ENCODE data around the gene RNF31. TPM values are rescaled to one million over a fixed set of nuclear protein-coding genes. Genes with fewer than 3 reads are reported as not detected.

RNF31 gene
- total RNA-seq, 1 donor from 2014 or later = 95.6 TPM

GRCh38 chr14:24182110-24182882 is 35.0 kb downstream of the RNF31 start:
- H3K4me1 Mint-ChIP-seq = peaks cover 9% of the 10 kb centered on the region
- no peaks in the 10 kb centered on the region for H3K9me3 Mint-ChIP-seq
- H3K36me3 Mint-ChIP-seq (ENCODE audit: low read depth) = peaks cover 68% of the 10 kb centered on the region
- intact Hi-C loops (cut with micrococcal nuclease) = no loop called here
- no peak overlapping the region for H3K4me3 Mint-ChIP-seq
- DNase-seq = no peak
- H3K27ac Mint-ChIP-seq = peak overlapping the region; percentile 52
- H3K27me3 Mint-ChIP-seq = no peaks in the 10 kb centered on the region

GRCh38 chr14:24183014-24183481 is 35.8 kb downstream of the RNF31 start:
- no peak overlapping the region for H3K4me3 Mint-ChIP-seq
- no peak overlapping the region for H3K27ac Mint-ChIP-seq
- peaks cover 67% of the 10 kb centered on the region for H3K36me3 Mint-ChIP-seq (ENCODE audit: low read depth)
- intact Hi-C loops (cut with micrococcal nuclease) = no loop called here
- no peaks in the 10 kb centered on the region for H3K27me3 Mint-ChIP-seq
- no peak for DNase-seq
- H3K9me3 Mint-ChIP-seq = no peaks in the 10 kb centered on the region
- peaks cover 15% of the 10 kb centered on the region for H3K4me1 Mint-ChIP-seq

GRCh38 chr14:24184104-24184970 is 37.0 kb downstream of the RNF31 start:
- H3K9me3 Mint-ChIP-seq = no peaks in the 10 kb centered on the region
- peaks cover 16% of the 10 kb centered on the region for H3K4me1 Mint-ChIP-seq
- H3K27ac Mint-ChIP-seq = no peak overlapping the region
- peaks cover 58% of the 10 kb centered on the region for H3K36me3 Mint-ChIP-seq (ENCODE audit: low read depth)
- no peaks in the 10 kb centered on the region for H3K27me3 Mint-ChIP-seq
- DNase-seq = peak; percentile 61
- no peak overlapping the region for H3K4me3 Mint-ChIP-seq
- intact Hi-C loops (cut with micrococcal nuclease) = no loop called here

GRCh38 chr14:24185026-24185425 is 37.7 kb downstream of the RNF31 start:
- Mint-ChIP-seq H3K27me3 (no peaks in the 10 kb centered on the region), H3K4me1 (peaks cover 19% of the 10 kb centered on the region), H3K27ac (no peak overlapping the region), H3K4me3 (no peak overlapping the region), H3K9me3 (no peaks in the 10 kb centered on the region), H3K36me3 (ENCODE audit: low read depth) (peaks cover 57% of the 10 kb centered on the region)
- no peak for DNase-seq
- intact Hi-C loops (cut with micrococcal nuclease) = no loop called here

GRCh38 chr14:24185741-24186140 is 38.4 kb downstream of the RNF31 start:
- no peak overlapping the region for H3K27ac Mint-ChIP-seq
- H3K36me3 Mint-ChIP-seq (ENCODE audit: low read depth) = peaks cover 56% of the 10 kb centered on the region
- no peaks in the 10 kb centered on the region for H3K27me3 Mint-ChIP-seq
- H3K4me1 Mint-ChIP-seq = peaks cover 19% of the 10 kb centered on the region
- intact Hi-C loops (cut with micrococcal nuclease) = no loop called here
- DNase-seq = no peak
- no peaks in the 10 kb centered on the region for H3K9me3 Mint-ChIP-seq
- H3K4me3 Mint-ChIP-seq = no peak overlapping the region

- peak overlapping the region; percentile 92 for H3K4me3 Mint-ChIP-seq
- peaks cover 22% of the 10 kb centered on the region for H3K4me1 Mint-ChIP-seq
- no peaks in the 10 kb centered on the region for H3K9me3 Mint-ChIP-seq
- peak; percentile 60 for DNase-seq
- intact Hi-C loops (cut with micrococcal nuclease) = no loop called here
- no peaks in the 10 kb centered on the region for H3K27me3 Mint-ChIP-seq
- H3K27ac Mint-ChIP-seq = peak overlapping the region; percentile 66
- peaks cover 57% of the 10 kb centered on the region for H3K36me3 Mint-ChIP-seq (ENCODE audit: low read depth)
These were observed 39.7 kb downstream of the RNF31 start for GRCh38 chr14:24186831-24187538.

GRCh38 chr14:24187539-24187915 is 40.2 kb downstream of the RNF31 start:
- Mint-ChIP-seq H3K36me3 (ENCODE audit: low read depth) (peaks cover 57% of the 10 kb centered on the region), H3K27me3 (no peaks in the 10 kb centered on the region), H3K9me3 (no peaks in the 10 kb centered on the region), H3K4me3 (peak overlapping the region; percentile 92), H3K4me1 (peaks cover 27% of the 10 kb centered on the region), H3K27ac (peak overlapping the region; percentile 93)
- no peak for DNase-seq
- intact Hi-C loops (cut with micrococcal nuclease) = no loop called here

GRCh38 chr14:24188251-24189058 is 41.2 kb downstream of the RNF31 start, which contains the start of gene IPO4:
TSS of gene IPO4 (minus strand) at chr14:24188816. CDS start at chr14:24188787, 29 bp downstream.
- Mint-ChIP-seq H3K9me3 (no peaks in the 10 kb centered on the region), H3K4me1 (peaks cover 33% of the 10 kb centered on the region), H3K36me3 (ENCODE audit: low read depth) (peaks cover 56% of the 10 kb centered on the region), H3K4me3 (peak within 1 kb of the TSS; percentile 92), H3K27me3 (no peaks in the 10 kb centered on the region), H3K27ac (peak within 1 kb of the TSS; percentile 93)
- intact Hi-C loops (cut with micrococcal nuclease) = loop anchor here (1.0 to 2.0 kb wide), 4 partner anchors 27 to 54 kb away; partner anchors contain the start of genes GMPR2, IRF9, NEDD8 and PSME2
- DNase-seq = peak; percentile 98

GRCh38 chr14:24189059-24189375 is 41.7 kb downstream of the RNF31 start:
- peak overlapping the region; percentile 93 for H3K27ac Mint-ChIP-seq
- H3K36me3 Mint-ChIP-seq (ENCODE audit: low read depth) = peaks cover 54% of the 10 kb centered on the region
- no peak for DNase-seq
- H3K27me3 Mint-ChIP-seq = no peaks in the 10 kb centered on the region
- peak overlapping the region; percentile 92 for H3K4me3 Mint-ChIP-seq
- H3K4me1 Mint-ChIP-seq = peaks cover 34% of the 10 kb centered on the region
- no peaks in the 10 kb centered on the region for H3K9me3 Mint-ChIP-seq
- intact Hi-C loops (cut with micrococcal nuclease) = loop anchor here (2.0 kb wide), 1 partner anchor 42 kb away; the partner anchor contains the start of genes PSME2 and RNF31

- peaks cover 56% of the 10 kb centered on the region for H3K36me3 Mint-ChIP-seq (ENCODE audit: low read depth)
- peak overlapping the region; percentile 92 for H3K4me3 Mint-ChIP-seq
- H3K4me1 Mint-ChIP-seq = peaks cover 39% of the 10 kb centered on the region
These were observed 42.2 kb downstream of the RNF31 start for GRCh38 chr14:24189460-24189859.

GRCh38 chr14:24190416-24190815 is 43.1 kb downstream of the RNF31 start:
- intact Hi-C loops (cut with micrococcal nuclease) = no loop called here
- Mint-ChIP-seq H3K27ac (no peak overlapping the region), H3K36me3 (ENCODE audit: low read depth) (peaks cover 55% of the 10 kb centered on the region), H3K4me1 (peaks cover 45% of the 10 kb centered on the region), H3K9me3 (no peaks in the 10 kb centered on the region), H3K4me3 (no peak overlapping the region), H3K27me3 (no peaks in the 10 kb centered on the region)
- DNase-seq = no peak

More at GRCh38 chr14:24189460-24189859, 42.2 kb downstream of the RNF31 start:
- Mint-ChIP-seq H3K27ac (peak overlapping the region; percentile 93), H3K27me3 (no peaks in the 10 kb centered on the region), H3K9me3 (no peaks in the 10 kb centered on the region)
- DNase-seq = peak; percentile 61
- intact Hi-C loops (cut with micrococcal nuclease) = loop anchor here (2.0 kb wide), 1 partner anchor 43 kb away; the partner anchor contains the start of genes PSME2 and RNF31

GRCh38 chr14:24192933-24193332 is 45.6 kb downstream of the RNF31 start:
- peak overlapping the region; percentile 17 for H3K4me3 Mint-ChIP-seq
- peak; percentile 57 for DNase-seq
- peaks cover 51% of the 10 kb centered on the region for H3K36me3 Mint-ChIP-seq (ENCODE audit: low read depth)
- intact Hi-C loops (cut with micrococcal nuclease) = no loop called here
- no peaks in the 10 kb centered on the region for H3K27me3 Mint-ChIP-seq
- peaks cover 44% of the 10 kb centered on the region for H3K4me1 Mint-ChIP-seq
- no peaks in the 10 kb centered on the region for H3K9me3 Mint-ChIP-seq
- H3K27ac Mint-ChIP-seq = no peak overlapping the region
